GM23248 (cell line): ENCODE measurements around the gene STPG1. TPM values are rescaled to one million over a fixed set of nuclear protein-coding genes. Genes with fewer than 3 reads are reported as not detected.

Experiments used
- DNase-seq: peaks from one replicate; pipeline ENCODE4 v3.0.0-alpha.2; 2015
- H2AFZ ChIP-seq: fragments of 200-600 bp; sonication (generic); 2 replicates; pipeline ENCODE4 v1.6.1; 2016; ENCODE audit warnings: antibody characterized with exemption
- H3F3A ChIP-seq: fragments of 200-600 bp; sonication (generic); 2 replicates; pipeline ENCODE4 v1.6.1; 2016; ENCODE audit warnings: mild to moderate bottlenecking, antibody characterized with exemption, mixed run types; ENCODE audit not compliant: insufficient read depth
- H3K27ac ChIP-seq: fragments of 200-600 bp; sonication (generic); 2 replicates; pipeline ENCODE4 v1.5.1; 2016; ENCODE audit warnings: mild to moderate bottlenecking
- H3K27me3 ChIP-seq: fragments of 200-600 bp; sonication (generic); replicated peaks from 2 replicates; pipeline ENCODE4 v1.6.1; 2016; ENCODE audit warnings: mild to moderate bottlenecking; ENCODE audit not compliant: insufficient read depth
- H3K36me3 ChIP-seq: fragments of 200-600 bp; sonication (generic); 2 replicates; pipeline ENCODE4 v1.6.1; 2016; ENCODE audit warnings: low read depth, mild to moderate bottlenecking
- H3K4me1 ChIP-seq: fragments of 200-600 bp; sonication (generic); 2 replicates; pipeline ENCODE4 v1.6.1; 2016; ENCODE audit warnings: mild to moderate bottlenecking; ENCODE audit not compliant: insufficient read depth
- H3K4me2 ChIP-seq: fragments of 200-600 bp; sonication (generic); one replicate; pipeline ENCODE4 v1.6.1; 2016; ENCODE audit warnings: mild to moderate bottlenecking; ENCODE audit not compliant: unreplicated experiment
- H3K4me3 ChIP-seq: fragments of 200-600 bp; sonication (generic); 2 replicates; pipeline ENCODE4 v1.5.1; 2016; ENCODE audit warnings: mild to moderate bottlenecking
- H3K79me2 ChIP-seq: fragments of 200-600 bp; sonication (generic); 2 replicates; pipeline ENCODE4 v1.6.1; 2016; ENCODE audit warnings: mild to moderate bottlenecking; ENCODE audit not compliant: insufficient read depth
- H3K9ac ChIP-seq: fragments of 200-600 bp; sonication (generic); 2 replicates; pipeline ENCODE4 v1.6.1; 2016; ENCODE audit warnings: mild to moderate bottlenecking
- H3K9me2 ChIP-seq: fragments of 200-600 bp; sonication (generic); 2 replicates; pipeline ENCODE4 v1.6.1; 2016; ENCODE audit warnings: mixed run types, mild to moderate bottlenecking, moderate library complexity; ENCODE audit not compliant: insufficient read depth
- H3K9me3 ChIP-seq: fragments of 200-600 bp; sonication (generic); one replicate; pipeline ENCODE4 v1.6.1; 2017; ENCODE audit warnings: low read depth
- H4K20me1 ChIP-seq: fragments of 200-600 bp; sonication (generic); 2 replicates; pipeline ENCODE4 v1.6.0; 2016; ENCODE audit not compliant: insufficient read depth
- EZH2 ChIP-seq: fragments of 200-600 bp; sonication (generic); IDR thresholded peaks from 2 replicates; pipeline ENCODE4 v1.6.1; 2018; ENCODE audit warnings: antibody characterized with exemption, mild to moderate bottlenecking; ENCODE audit not compliant: insufficient read depth, poor library complexity, severe bottlenecking
- EZH2phosphoT487 ChIP-seq: fragments of 200-600 bp; sonication (generic); IDR thresholded peaks from 2 replicates; pipeline ENCODE4 v1.6.1; 2018; ENCODE audit warnings: antibody characterized with exemption, moderate library complexity, mild to moderate bottlenecking, low read depth; ENCODE audit not compliant: insufficient read depth
- WGBS, 2 experiments: methylation state at CpG; one replicate each; pipeline ENCODE4 v1.1.6; 2015 to 2017; ENCODE audit warnings: low lambda C conversion rate in 2 of 2, low coverage in 1 of 2; ENCODE audit errors: missing lambda C conversion rate in 2 of 2; 5-methylcytosine and 5-hydroxymethylcytosine counted together
- in situ Hi-C: fragments of 300-500 bp; cut with MboI; formaldehyde crosslinking; loops from 2 replicates; pipeline ENCODE4 v1.15.0; 2020
- polyA plus RNA-seq: library from polyadenylated mRNA; unstranded; fragments of >200 nt; fragmentation: Nextera tagmentation; extraction: Ambion mirVana; gene quantifications from 2 replicates; pipeline ENCODE4 v1.2.1, GENCODE V29; 2016
- total RNA-seq: library from RNA; depleted of rRNA; stranded (reverse); fragments of >200 nt; shearing (Covaris generic); gene quantifications from 2 replicates; pipeline ENCODE4 v1.2.3, GENCODE V29; 2014; rRNA removed

Gene STPG1
- total and polyA plus RNA-seq, 2 experiments from 2014 or later, result 7.9 to 9.2 TPM

DNA sequence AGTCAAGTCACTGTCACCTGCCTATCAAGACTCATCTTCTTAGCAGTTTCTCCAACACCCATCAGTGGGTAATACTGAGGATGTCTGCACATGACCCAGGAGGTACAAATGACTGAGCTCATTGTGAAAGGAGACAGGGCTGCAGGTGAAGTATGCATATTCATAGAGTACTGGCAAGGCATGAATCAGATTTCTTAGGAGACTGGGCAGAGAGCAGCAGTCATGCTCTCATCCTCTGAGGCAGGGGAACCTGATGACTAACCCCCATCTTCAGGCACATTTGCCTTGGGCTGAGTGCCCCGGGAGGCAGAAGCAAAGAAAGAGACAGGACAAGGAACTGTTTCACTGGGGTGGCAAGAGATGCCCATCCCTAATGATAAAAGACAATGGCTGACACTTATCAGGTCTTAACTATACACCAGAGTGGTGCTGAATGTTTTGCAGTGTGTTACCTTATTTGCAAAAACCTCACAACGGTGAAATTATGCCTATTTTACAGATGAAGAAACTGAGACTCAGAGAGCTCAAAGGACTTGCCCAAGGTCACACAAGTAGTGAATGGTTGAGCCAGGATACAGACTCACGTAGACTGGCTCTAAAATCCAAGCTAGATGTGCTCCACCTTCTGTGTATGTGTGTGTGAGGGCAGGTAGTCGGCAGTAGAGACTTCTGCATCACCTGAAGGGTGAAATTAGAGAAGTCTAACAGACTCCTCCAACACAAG lies 103.7 kb downstream of the STPG1 start:
- H3K36me3 ChIP-seq, result no peaks in the 10 kb centered on the region
- no peaks in the 10 kb centered on the region; the same call in 1 of the 2 replicates for H3K27me3 ChIP-seq
- no peaks in the 10 kb centered on the region for H3K4me1 ChIP-seq
- no peaks in the 10 kb centered on the region for H3K9me3 ChIP-seq
- no peak overlapping the region for H2AFZ ChIP-seq
- no peak overlapping the region for H3K27ac ChIP-seq
- H3K9ac ChIP-seq, result no peak overlapping the region
- no peak overlapping the region for H3K4me3 ChIP-seq
- 85 to 95% methylated on average over 4 of the region's 4 CpGs for WGBS, 2 experiments
- no peak overlapping the region for H3K4me2 ChIP-seq
- no peaks in the 10 kb centered on the region for H3K9me2 ChIP-seq
- TF ChIP-seq EZH2, result no peak
- TF ChIP-seq EZH2phosphoT487, result no peak
- in situ Hi-C loops, result no loop called here
- peak; percentile 64 for DNase-seq
- H4K20me1 ChIP-seq, result no peaks in the 10 kb centered on the region
- no peaks in the 10 kb centered on the region for H3F3A ChIP-seq
- H3K79me2 ChIP-seq, result no peaks in the 10 kb centered on the region

DNA sequence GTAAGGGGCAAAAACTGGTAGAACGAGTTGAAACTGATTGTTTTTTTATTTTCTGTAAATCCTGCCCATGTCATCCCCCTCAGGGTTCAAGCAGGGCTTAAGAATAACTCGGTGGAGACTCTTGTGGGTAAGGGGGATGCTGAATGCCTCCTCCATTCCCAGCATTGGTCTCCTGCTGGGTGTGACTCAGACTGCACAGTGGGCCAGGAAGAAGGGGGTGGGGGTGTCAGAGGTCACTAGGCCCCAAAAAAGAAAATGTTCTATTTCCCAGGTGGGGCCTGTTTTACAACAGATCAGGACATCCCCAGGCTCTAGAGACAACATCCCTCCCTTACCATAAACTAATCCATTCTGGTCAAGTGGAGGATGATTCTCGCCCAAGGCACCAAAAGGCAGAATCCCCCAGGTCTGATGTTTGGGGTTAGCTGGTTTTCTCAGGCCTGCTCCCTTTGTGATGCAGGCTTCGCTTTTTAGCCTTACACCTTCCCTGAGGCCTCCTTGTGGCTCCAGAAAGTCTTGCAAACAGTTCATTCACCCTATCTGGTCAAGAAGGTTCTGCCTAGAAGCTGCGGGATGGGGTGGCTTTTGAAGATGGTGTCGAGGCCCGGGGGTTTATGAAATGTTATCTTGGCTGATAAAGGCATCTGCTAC lies 105.1 kb downstream of the STPG1 start:
- no peaks in the 10 kb centered on the region for H4K20me1 ChIP-seq
- no peaks in the 10 kb centered on the region for H3K4me1 ChIP-seq
- in situ Hi-C loops, result no loop called here
- no peaks in the 10 kb centered on the region for H3K36me3 ChIP-seq
- H3K4me3 ChIP-seq, result no peak overlapping the region
- no peaks in the 10 kb centered on the region for H3K9me3 ChIP-seq
- no peaks in the 10 kb centered on the region for H3K9me2 ChIP-seq
- no peak overlapping the region for H3K9ac ChIP-seq
- WGBS, 2 experiments, result 89 to 90% methylated on average over 7 of the region's 7 CpGs
- H3K27ac ChIP-seq, result no peak overlapping the region
- no peaks in the 10 kb centered on the region; the same call in 1 of the 2 replicates for H3K27me3 ChIP-seq
- H3K4me2 ChIP-seq, result no peak overlapping the region
- no peak for TF ChIP-seq EZH2phosphoT487
- no peak for TF ChIP-seq EZH2
- no peak overlapping the region for H2AFZ ChIP-seq
- DNase-seq, result peak; percentile 45
- no peaks in the 10 kb centered on the region for H3F3A ChIP-seq
- H3K79me2 ChIP-seq, result no peaks in the 10 kb centered on the region

Other genes starting within 250 kb of the STPG1 start
- gene IFNLR1, start 226.5 kb downstream of the STPG1 start, total RNA-seq, result not detected in 2 replicates
- gene IFNLR1, start 226.5 kb downstream of the STPG1 start, polyA plus RNA-seq, result not detected in 2 replicates
- not detected in 2 replicates for gene GRHL3, start 94.4 kb downstream of the STPG1 start, total RNA-seq
- gene GRHL3, start 94.4 kb downstream of the STPG1 start, polyA plus RNA-seq, result not detected in 2 replicates
- 71.5 and 78.4 TPM in 2 replicates for gene NIPAL3, start 2.0 kb upstream of the STPG1 start, total RNA-seq
- gene NIPAL3, start 2.0 kb upstream of the STPG1 start, polyA plus RNA-seq, result 55.9 and 59.5 TPM in 2 replicates
- gene RCAN3, start 89.1 kb upstream of the STPG1 start, total RNA-seq, result 10.1 and 10.8 TPM in 2 replicates
- gene RCAN3, start 89.1 kb upstream of the STPG1 start, polyA plus RNA-seq, result 7.9 and 8.6 TPM in 2 replicates
- gene NCMAP, start 142.3 kb upstream of the STPG1 start, total RNA-seq, result not detected in 2 replicates
- gene NCMAP, start 142.3 kb upstream of the STPG1 start, polyA plus RNA-seq, result not detected in 2 replicates
- gene SRRM1, start 229.5 kb upstream of the STPG1 start, total RNA-seq, result 29.0 and 36.1 TPM in 2 replicates
- gene SRRM1, start 229.5 kb upstream of the STPG1 start, polyA plus RNA-seq, result 128 and 143 TPM in 2 replicates